Keratinocyte (primary cell): ENCODE results near the gene OBSCN. TPM values are rescaled to one million over a fixed set of nuclear protein-coding genes. Genes with fewer than 3 reads are reported as not detected.

Experiments
- DNase-seq: peaks from one replicate; pipeline ENCODE4 v3.0.0-alpha.2; 2011; ENCODE audit warnings: low read depth, missing footprints, low spot score
- FAIRE-seq: peaks from 2 replicates; lab custom pipeline; 2011; peaks lifted over from hg19 to GRCh38; lab: Jason Lieb, UNC
- H2AFZ ChIP-seq: 2 replicates; pipeline ENCODE4 v1.6.0; 2012; ENCODE audit warnings: low read length, control low read depth, inconsistent platforms; ENCODE audit not compliant: control insufficient read depth
- H3K27ac ChIP-seq: 2 replicates; pipeline ENCODE4 v1.5.1; 2011; ENCODE audit warnings: low read length; ENCODE audit not compliant: control insufficient read depth, insufficient read depth
- H3K27me3 ChIP-seq: 3 replicates; pipeline ENCODE4 v1.6.0; 2011; ENCODE audit warnings: low read length; ENCODE audit not compliant: control insufficient read depth, insufficient read depth; ENCODE audit errors: extremely low read depth
- H3K36me3 ChIP-seq, 2 experiments: 2 replicates in 1 of 2; 3 replicates in 1 of 2; pipeline ENCODE4 v1.5.1; 2011; ENCODE audit warnings: low read length in 2 of 2, mild to moderate bottlenecking in 1 of 2; ENCODE audit not compliant: control insufficient read depth in 2 of 2, insufficient read depth in 2 of 2; ENCODE audit errors: extremely low read depth in 1 of 2
- H3K4me1 ChIP-seq: 3 replicates; pipeline ENCODE4 v1.5.1; 2011; ENCODE audit warnings: low read length; ENCODE audit not compliant: control insufficient read depth, insufficient read depth; ENCODE audit errors: extremely low read depth
- H3K4me2 ChIP-seq: 3 replicates; pipeline ENCODE4 v1.6.0; 2011; ENCODE audit warnings: low read depth, low read length; ENCODE audit not compliant: control insufficient read depth, insufficient read depth; ENCODE audit errors: extremely low read depth
- H3K4me3 ChIP-seq, 3 experiments: fragments of 200-600 bp in 1 of 3; sonication (generic) in 1 of 3; 2 replicates in 2 of 3; 3 replicates in 1 of 3; pipeline ENCODE4 v1.5.1; 2011 to 2016; ENCODE audit warnings: low read length in 3 of 3, mild to moderate bottlenecking in 3 of 3, control low read depth in 2 of 3, inconsistent platforms in 1 of 3, low read depth in 1 of 3, mixed read lengths in 1 of 3, mixed run types in 1 of 3, moderate library complexity in 1 of 3; ENCODE audit not compliant: control insufficient read depth in 2 of 3, insufficient read depth in 2 of 3; ENCODE audit errors: extremely low read depth in 1 of 3
- H3K79me2 ChIP-seq: 2 replicates; pipeline ENCODE4 v1.6.0; 2012; ENCODE audit warnings: low read length; ENCODE audit not compliant: control insufficient read depth, insufficient read depth
- H3K9ac ChIP-seq: 3 replicates; pipeline ENCODE4 v1.6.0; 2011; ENCODE audit warnings: low read length; ENCODE audit not compliant: control insufficient read depth, insufficient read depth; ENCODE audit errors: extremely low read depth
- H3K9me1 ChIP-seq: 3 replicates; pipeline ENCODE4 v1.6.0; 2011; ENCODE audit warnings: low read length; ENCODE audit not compliant: control insufficient read depth, insufficient read depth; ENCODE audit errors: extremely low read depth
- H3K9me3 ChIP-seq: 2 replicates; pipeline ENCODE4 v1.5.1; 2012; ENCODE audit warnings: low read depth, low read length; ENCODE audit not compliant: control insufficient read depth
- H4K20me1 ChIP-seq: 3 replicates; pipeline ENCODE4 v1.6.0; 2011; ENCODE audit warnings: low read length; ENCODE audit not compliant: control insufficient read depth, insufficient read depth; ENCODE audit errors: extremely low read depth
- CTCF ChIP-seq, 3 experiments: IDR thresholded peaks in 1 of 3; conservative IDR thresholded peaks in 1 of 3; optimal IDR thresholded peaks in 1 of 3; 2 replicates in 2 of 3; 3 replicates in 1 of 3; pipeline versions ENCODE3 to v1.5.1; 2011; ENCODE audit warnings: low read length in 3 of 3, mild to moderate bottlenecking in 3 of 3, moderate library complexity in 2 of 3, control low read depth in 1 of 3, inconsistent platforms in 1 of 3; ENCODE audit not compliant: insufficient read depth in 2 of 3; ENCODE audit errors: extremely low read depth in 1 of 3
- EZH2 ChIP-seq: IDR thresholded peaks from one replicate; pipeline ENCODE4 v1.6.1; 2012; ENCODE audit warnings: inconsistent platforms, mild to moderate bottlenecking, low read length, moderate library complexity
- dilution Hi-C: fragments of 300-500 bp; cut with MboI; formaldehyde crosslinking; loops from one replicate; pipeline ENCODE4 v1.7.0; 2020; ENCODE audit warnings: low sequenced_read_pairs; ENCODE audit not compliant: extremely low pct_ligation_motif_present
- polyA plus RNA-seq, 5 experiments: library from polyadenylated mRNA; depleted of rRNA in 3 of 5; stranded (reverse) in 3 of 5; stranded (forward) in 1 of 5; unstranded in 1 of 5; fragments of >200 nt; gene quantifications; 1 replicate in 1 of 5; 2 replicates in 3 of 5; 3 replicates in 1 of 5; pipeline versions ENCODE4 v1.2.1 to v1.2.3, GENCODE V29; 2011 to 2012; ENCODE audit warnings: missing spikeins in 2 of 5, low read depth in 1 of 5, low replicate concordance in 1 of 5

The OBSCN gene
- polyA plus RNA-seq, 1 donor (not counting 4 experiments of a cell fraction or from before 2014, with no cell fraction given): 1.8 TPM

GRCh38 chr1:228325267-228325666, 117.4 kb downstream of the OBSCN start:
- no peaks in the 10 kb centered on the region for H3K27me3 ChIP-seq
- TF ChIP-seq EZH2 (no peak), CTCF (optimal IDR thresholded peaks at IDR 0.05 in 1 of 3, IDR thresholded peaks at IDR 0.05 in 1 of 3, conservative IDR thresholded peaks at IDR 0.05 in 1 of 3; ENCODE audit: extremely low read depth in 1 of 3, insufficient read depth in 2 of 3, low read length in 3 of 3) (no peak)
- FAIRE-seq: no peak

GRCh38 chr1:228329887-228330286, 122.0 kb downstream of the OBSCN start:
- Histone ChIP-seq H3K27ac (no peak overlapping the region), H4K20me1 (no peaks in the 10 kb centered on the region), H3K4me1 (no peaks in the 10 kb centered on the region), H3K9me3 (no peaks in the 10 kb centered on the region), H3K36me3 (no peaks in the 10 kb centered on the region), H3K27me3 (no peaks in the 10 kb centered on the region), H3K9ac (no peak overlapping the region), H3K9me1 (no peaks in the 10 kb centered on the region), H3K79me2 (no peaks in the 10 kb centered on the region), H3K4me3 (no peak overlapping the region), H3K4me2 (no peak overlapping the region), H2AFZ (no peak overlapping the region)
- no peak for TF ChIP-seq EZH2
- no peak for TF ChIP-seq CTCF (optimal IDR thresholded peaks at IDR 0.05 in 1 of 3, IDR thresholded peaks at IDR 0.05 in 1 of 3, conservative IDR thresholded peaks at IDR 0.05 in 1 of 3; ENCODE audit: extremely low read depth in 1 of 3, insufficient read depth in 2 of 3, low read length in 3 of 3)
- FAIRE-seq (no peak), DNase-seq (no peak)
- dilution Hi-C loops: no loop called here

More at GRCh38 chr1:228325267-228325666, 117.4 kb downstream of the OBSCN start:
- Histone ChIP-seq H3K79me2 (no peaks in the 10 kb centered on the region), H3K4me2 (no peak overlapping the region), H3K4me1 (no peaks in the 10 kb centered on the region), H3K36me3 (no peaks in the 10 kb centered on the region), H3K4me3 (no peak overlapping the region), H4K20me1 (no peaks in the 10 kb centered on the region), H3K9ac (no peak overlapping the region), H3K9me3 (no peaks in the 10 kb centered on the region), H3K9me1 (no peaks in the 10 kb centered on the region), H2AFZ (no peak overlapping the region), H3K27ac (no peak overlapping the region)
- dilution Hi-C loops: no loop called here
- DNase-seq: no peak
